Thyroid gland (tissue), 4 donors: ENCODE results near the gene FOXJ3. TPM values are rescaled to one million over a fixed set of nuclear protein-coding genes. Genes with fewer than 3 reads are reported as not detected.
A peak's percentile ranks its signal among the peaks of the same experiment; 100 is the strongest.

ENCODE experiments used
- DNase-seq, 2 donors: peaks; one replicate each; pipeline ENCODE4 v3.0.0-alpha.2; 2019
- H3K27ac ChIP-seq, 3 donors: fragments of 200-600 bp; sonication (generic); 1 replicate in 2 of 3; 2 replicates in 1 of 3; pipeline ENCODE4 v1.5.1; 2016 to 2019; ENCODE audit warnings: mild to moderate bottlenecking in 1 of 3, moderate library complexity in 1 of 3
- H3K27me3 ChIP-seq: fragments of 200-600 bp; sonication (generic); one replicate; pipeline ENCODE4 v1.5.1; 2019
- H3K36me3 ChIP-seq, 2 donors: fragments of 200-600 bp; sonication (generic); one replicate each; pipeline ENCODE4 v1.5.1; 2016 to 2019
- H3K4me1 ChIP-seq, 2 donors: fragments of 200-600 bp; sonication (generic); one replicate each; pipeline ENCODE4 v1.5.1; 2017 to 2019
- H3K4me3 ChIP-seq, 3 donors: fragments of 200-600 bp; sonication (generic); replicated peaks in 1 of 3; 1 replicate in 2 of 3; 2 replicates in 1 of 3; pipeline ENCODE4 v1.5.1; 2016; ENCODE audit warnings: mild to moderate bottlenecking in 1 of 3
- H3K9me3 ChIP-seq: fragments of 200-600 bp; sonication (generic); one replicate; pipeline ENCODE4 v1.5.1; 2017
- POLR2A ChIP-seq, 2 donors: fragments of 450-650 bp; IDR thresholded peaks; one replicate each; pipeline ENCODE4 v1.6.1; 2017; ENCODE audit warnings: antibody characterized with exemption in 2 of 2, mild to moderate bottlenecking in 2 of 2, moderate library complexity in 1 of 2
- WGBS, 2 donors: methylation state at CpG; one replicate each; pipeline ENCODE4 v1.1.5; 2017; 5-methylcytosine and 5-hydroxymethylcytosine counted together
- intact Hi-C: fragments of 100-400 bp; cut with DNase I; formaldehyde crosslinking; loops from one replicate; pipeline ENCODE4 v1.15.1; 2023
- total RNA-seq, 4 donors: library from RNA; depleted of rRNA; stranded (reverse); fragments of >200 nt; gene quantifications; one replicate each; pipeline ENCODE4 v1.2.3, GENCODE V29; 2016
- TF ChIP-seq, protein P1 (sequence below), 6 experiments: fragments of 200-600 bp in 3 of 6; fragments of 450-650 bp in 3 of 6; sonication (generic) in 3 of 6; IDR thresholded peaks; one replicate each; pipeline ENCODE4 v1.5.1; 2016 to 2019; ENCODE audit warnings: antibody characterized with exemption in 6 of 6, mild to moderate bottlenecking in 2 of 6, inconsistent platforms in 1 of 6, moderate library complexity in 1 of 6

FOXJ3 gene
- total RNA-seq, 4 donors from 2014 or later: 55.4 to 87.5 (median 81.0) TPM

DNA sequence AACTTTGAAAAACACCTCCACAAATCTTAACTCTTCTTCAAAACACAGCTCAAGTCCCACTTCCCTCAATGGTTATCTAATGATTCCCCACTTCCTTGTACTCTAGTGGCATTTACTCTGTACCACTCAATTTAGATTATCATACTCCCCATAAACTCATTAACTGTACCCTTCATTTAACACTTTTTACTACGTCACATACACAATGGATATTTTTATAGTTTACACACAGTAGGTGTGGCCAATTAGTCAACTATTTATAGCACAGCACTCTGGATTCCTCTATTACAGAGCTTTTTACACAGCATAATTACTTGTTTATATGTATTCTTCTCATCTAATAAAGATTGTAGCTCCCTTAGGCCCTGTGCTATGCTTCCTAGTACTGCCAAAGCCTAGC, 62.1 kb downstream of the FOXJ3 start:
- no peaks in the 10 kb centered on the region for H3K9me3 ChIP-seq
- H3K27ac ChIP-seq: no peak overlapping the region
- intact Hi-C loops: no loop called here
- H3K27me3 ChIP-seq: no peaks in the 10 kb centered on the region
- DNase-seq: no peak
- no peaks in the 10 kb centered on the region for H3K36me3 ChIP-seq
- 96 to 98% methylated on average over 1 of the region's 1 CpG for WGBS, 2 donors
- TF ChIP-seq, protein P1, sequence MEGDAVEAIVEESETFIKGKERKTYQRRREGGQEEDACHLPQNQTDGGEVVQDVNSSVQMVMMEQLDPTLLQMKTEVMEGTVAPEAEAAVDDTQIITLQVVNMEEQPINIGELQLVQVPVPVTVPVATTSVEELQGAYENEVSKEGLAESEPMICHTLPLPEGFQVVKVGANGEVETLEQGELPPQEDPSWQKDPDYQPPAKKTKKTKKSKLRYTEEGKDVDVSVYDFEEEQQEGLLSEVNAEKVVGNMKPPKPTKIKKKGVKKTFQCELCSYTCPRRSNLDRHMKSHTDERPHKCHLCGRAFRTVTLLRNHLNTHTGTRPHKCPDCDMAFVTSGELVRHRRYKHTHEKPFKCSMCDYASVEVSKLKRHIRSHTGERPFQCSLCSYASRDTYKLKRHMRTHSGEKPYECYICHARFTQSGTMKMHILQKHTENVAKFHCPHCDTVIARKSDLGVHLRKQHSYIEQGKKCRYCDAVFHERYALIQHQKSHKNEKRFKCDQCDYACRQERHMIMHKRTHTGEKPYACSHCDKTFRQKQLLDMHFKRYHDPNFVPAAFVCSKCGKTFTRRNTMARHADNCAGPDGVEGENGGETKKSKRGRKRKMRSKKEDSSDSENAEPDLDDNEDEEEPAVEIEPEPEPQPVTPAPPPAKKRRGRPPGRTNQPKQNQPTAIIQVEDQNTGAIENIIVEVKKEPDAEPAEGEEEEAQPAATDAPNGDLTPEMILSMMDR (IDR thresholded peaks at IDR 0.05): no peak
- no peak for TF ChIP-seq POLR2A (IDR thresholded peaks at IDR 0.05)
- peaks cover 0 to 4% of the 10 kb centered on the region in 2 donors for H3K4me1 ChIP-seq
- H3K4me3 ChIP-seq: no peak overlapping the region

DNA sequence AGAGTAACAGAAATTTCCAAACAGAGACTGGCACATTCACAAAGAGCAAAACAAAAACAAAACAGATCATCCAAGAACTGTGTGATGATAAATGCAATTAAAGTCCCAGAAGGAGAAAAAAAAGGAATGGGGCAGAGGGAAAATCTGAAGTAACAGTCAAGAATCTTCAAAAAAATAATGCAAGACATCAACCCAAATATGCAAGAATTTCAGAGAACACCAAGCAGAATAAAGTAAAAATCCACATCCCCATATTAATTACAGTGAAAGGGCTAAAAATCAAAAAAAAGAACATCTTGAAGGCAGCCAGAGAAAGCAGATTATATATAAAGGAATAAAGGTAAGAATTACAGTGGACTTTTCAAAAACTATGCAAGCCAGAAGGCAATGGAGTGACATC, 67.1 kb downstream of the FOXJ3 start:
- TF ChIP-seq, protein P1 (IDR thresholded peaks at IDR 0.05): no peak
- no peak for TF ChIP-seq POLR2A (IDR thresholded peaks at IDR 0.05)
- H3K36me3 ChIP-seq: no peaks in the 10 kb centered on the region
- peaks cover 31 to 34% of the 10 kb centered on the region in 2 donors for H3K4me1 ChIP-seq
- no peaks in the 10 kb centered on the region for H3K27me3 ChIP-seq
- H3K4me3 ChIP-seq: no peak overlapping the region
- no peak for DNase-seq
- no peaks in the 10 kb centered on the region for H3K9me3 ChIP-seq
- intact Hi-C loops: no loop called here
- H3K27ac ChIP-seq: peak overlapping the region in 1 of 3 donors; percentile 10

DNA sequence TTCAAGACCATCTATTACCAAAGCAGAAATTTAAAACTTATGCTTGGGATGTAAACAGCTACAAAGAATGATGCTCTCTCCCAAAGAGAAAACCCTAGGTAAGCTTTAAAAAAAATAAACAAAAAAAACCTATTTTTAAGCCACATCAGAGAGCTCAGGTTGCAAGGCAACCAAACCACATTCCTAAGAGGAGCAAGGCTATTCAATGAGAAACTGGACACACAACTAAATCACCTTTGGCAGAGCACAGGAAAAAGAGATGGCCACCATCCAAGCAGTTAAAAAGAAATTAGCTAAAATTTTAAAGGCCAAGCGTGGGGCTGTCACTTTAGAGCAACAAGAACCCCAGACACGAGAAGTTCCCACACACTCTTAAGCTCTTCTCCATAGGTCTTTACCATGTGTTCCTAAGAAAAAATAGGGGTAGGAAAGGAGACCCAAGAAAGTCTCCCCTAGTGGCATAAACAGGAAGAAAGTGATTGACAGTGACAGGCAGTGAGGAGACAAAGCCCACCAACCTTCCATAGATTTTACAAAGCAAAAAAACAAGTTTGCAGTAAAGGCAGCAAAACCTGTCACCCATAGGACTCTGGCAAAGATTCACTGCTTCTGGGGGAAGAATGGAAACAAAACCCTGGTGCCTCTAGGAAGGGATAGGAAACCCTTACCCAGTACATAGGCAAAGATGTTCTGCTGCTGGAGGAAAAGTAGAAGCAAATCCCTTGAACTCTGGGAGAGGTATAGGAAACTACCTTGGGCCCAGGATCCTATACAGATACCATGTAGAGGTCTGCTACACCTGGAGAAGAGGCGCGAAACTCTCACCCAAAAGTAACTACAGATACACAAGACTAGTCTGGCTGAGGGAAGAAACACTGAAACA, 68.5 kb downstream of the FOXJ3 start:
- Histone ChIP-seq H3K27ac (peak overlapping the region; percentile 27 to 71 (median 55)), H3K27me3 (no peaks in the 10 kb centered on the region), H3K9me3 (no peaks in the 10 kb centered on the region), H3K4me1 (peaks cover 31 to 34% of the 10 kb centered on the region in 2 donors), H3K4me3 (no peak overlapping the region), H3K36me3 (no peaks in the 10 kb centered on the region)
- DNase-seq: peak; percentile 39 to 40
- WGBS, 2 donors: 55 to 57% methylated on average over 4 of the region's 4 CpGs
- intact Hi-C loops: no loop called here
- TF ChIP-seq, protein P1 (IDR thresholded peaks at IDR 0.05): peak in 2 of 6 experiments; percentile 33 to 47
- no peak for TF ChIP-seq POLR2A (IDR thresholded peaks at IDR 0.05)

DNA sequence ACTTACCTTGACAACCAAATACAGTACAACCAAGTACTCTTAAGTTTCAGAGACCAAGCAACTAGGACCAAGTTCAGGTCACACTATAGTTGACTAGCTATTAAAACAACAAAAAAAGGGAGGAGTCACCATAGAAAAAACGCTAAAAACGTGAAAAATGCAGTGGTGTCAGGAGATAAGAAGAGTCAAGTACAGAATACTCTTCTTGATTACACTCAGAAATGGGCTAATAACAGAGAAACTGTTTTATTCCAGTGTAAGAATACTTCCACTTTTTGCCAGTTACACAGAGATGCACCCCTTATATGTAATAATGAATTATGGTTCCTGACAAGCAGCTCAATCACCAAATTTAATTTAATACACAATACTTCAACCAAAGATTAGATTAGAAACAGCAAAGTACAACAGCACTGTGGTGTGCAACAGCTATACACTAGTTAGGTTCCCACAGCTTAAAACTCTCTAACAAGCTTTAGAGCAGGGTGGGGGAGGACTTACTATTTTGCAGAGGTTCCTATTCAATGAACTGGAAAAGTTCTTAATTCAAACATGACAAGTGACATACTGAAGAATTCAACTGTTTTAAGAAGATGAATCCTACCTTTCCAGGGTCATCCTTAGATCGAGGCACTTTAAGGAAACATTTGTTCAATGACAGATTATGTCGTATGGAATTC, 70.4 kb downstream of the FOXJ3 start:
- no peak overlapping the region for H3K4me3 ChIP-seq
- peaks cover 36 to 40% of the 10 kb centered on the region in 2 donors for H3K4me1 ChIP-seq
- H3K9me3 ChIP-seq: no peaks in the 10 kb centered on the region
- TF ChIP-seq POLR2A (IDR thresholded peaks at IDR 0.05): no peak
- TF ChIP-seq, protein P1 (IDR thresholded peaks at IDR 0.05): no peak
- no peaks in the 10 kb centered on the region for H3K36me3 ChIP-seq
- 51% methylated on average over 4 of the region's 4 CpGs for WGBS, 2 donors
- H3K27ac ChIP-seq: peak overlapping the region in 2 of 3 donors; percentile 19 to 45
- intact Hi-C loops: no loop called here
- H3K27me3 ChIP-seq: no peaks in the 10 kb centered on the region
- no peak for DNase-seq

DNA sequence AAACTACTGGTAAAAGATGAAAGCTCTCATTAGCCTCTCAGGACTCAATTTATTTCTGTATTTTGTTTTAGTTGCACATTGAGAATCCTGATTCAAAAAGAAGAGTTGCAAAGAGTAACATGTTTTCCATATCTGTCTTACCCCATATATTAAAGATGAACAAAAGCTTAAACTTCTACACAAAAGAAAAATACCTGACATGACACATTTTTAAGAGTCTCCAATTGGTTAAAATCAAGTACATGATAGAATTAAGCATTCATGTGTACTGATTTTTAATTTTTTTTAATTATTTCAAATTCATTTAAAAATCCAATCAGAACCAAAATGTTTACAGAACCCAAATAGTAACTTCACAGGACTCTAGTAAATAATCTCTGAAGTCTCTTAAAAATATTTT, 72.0 kb downstream of the FOXJ3 start:
- H3K27me3 ChIP-seq: no peaks in the 10 kb centered on the region
- no peak overlapping the region for H3K27ac ChIP-seq
- H3K4me3 ChIP-seq: no peak overlapping the region

More for the DNA sequence above, 72.0 kb downstream of the FOXJ3 start:
- TF ChIP-seq POLR2A (IDR thresholded peaks at IDR 0.05): no peak
- TF ChIP-seq, protein P1 (IDR thresholded peaks at IDR 0.05): no peak
- H3K36me3 ChIP-seq: no peaks in the 10 kb centered on the region
- DNase-seq: no peak
- peaks cover 41 to 56% of the 10 kb centered on the region in 2 donors for H3K4me1 ChIP-seq
- H3K9me3 ChIP-seq: no peaks in the 10 kb centered on the region
- intact Hi-C loops: no loop called here
